Spleen (tissue), 7 donors: ENCODE data around the gene PRSS56.

Experiments used
- CTCF ChIP-seq, 11 experiments: fragments of 200-600 bp in 7 of 11; fragments of 450-650 bp in 4 of 11; sonication (generic) in 4 of 11; IDR thresholded peaks in 8 of 11; conservative IDR thresholded peaks in 3 of 11; 1 replicate in 7 of 11; 2 replicates in 4 of 11; pipeline versions ENCODE4 v1.4.0 to v1.8.0; 2016 to 2021; ENCODE audit warnings: antibody characterized with exemption in 11 of 11, inconsistent platforms in 4 of 11, mild to moderate bottlenecking in 1 of 11
- POLR2A ChIP-seq, 3 donors: fragments of 450-650 bp; IDR thresholded peaks; one replicate each; pipeline ENCODE4 v1.5.1; 2017; ENCODE audit warnings: antibody characterized with exemption in 3 of 3, mild to moderate bottlenecking in 1 of 3
- POLR2AphosphoS5 ChIP-seq, 3 donors: sonication (generic); formaldehyde crosslinking; IDR thresholded peaks; one replicate each; pipeline ENCODE4 v1.5.1; 2017; ENCODE audit warnings: antibody characterized with exemption in 3 of 3
- donor health status: DM: no; HTN: no; CAD: no; lungs with moderate emphysema.
- donor health status: DM: no; HTN: no; CAD: no.
- donor health status: DM: no; HTN: no; CAD: no.

DNA sequence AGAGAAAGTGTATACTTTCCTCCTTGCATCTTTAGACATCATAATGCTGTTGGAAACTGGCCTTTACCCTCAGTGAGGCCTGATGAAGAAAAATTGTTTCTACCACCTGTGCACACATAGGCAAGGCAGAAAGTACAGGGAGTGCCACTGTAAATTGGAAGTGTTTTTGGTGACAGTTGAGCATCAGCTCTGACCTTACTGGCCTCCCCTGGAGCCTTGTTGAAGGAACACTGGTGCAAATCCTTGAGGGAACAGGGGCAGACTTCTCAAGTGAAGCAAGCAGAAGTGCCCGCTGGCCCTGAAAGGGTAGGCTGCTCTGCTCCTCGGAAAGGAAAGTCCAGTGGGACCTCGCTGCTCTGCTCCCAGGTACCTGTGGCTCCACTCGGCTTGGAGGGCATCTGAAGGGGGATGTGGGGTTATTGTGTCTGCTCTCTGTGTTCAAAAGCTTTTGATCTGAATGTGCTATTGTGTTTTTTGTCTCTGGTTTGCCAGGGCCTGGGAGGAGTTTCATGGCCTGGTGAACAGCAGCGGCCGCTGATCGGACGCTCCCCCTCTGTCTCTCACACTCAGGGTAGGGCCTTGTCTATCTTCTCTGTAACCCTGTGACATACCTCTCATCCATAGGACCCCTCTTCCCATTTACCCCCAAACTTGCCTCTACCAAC, 53.7 kb downstream of the PRSS56 start:
- no peak for TF ChIP-seq POLR2A (IDR thresholded peaks at IDR 0.05)
- no peak for TF ChIP-seq CTCF (IDR thresholded peaks at IDR 0.05 in 8 of 11, conservative IDR thresholded peaks at IDR 0.05 in 3 of 11)
- no peak for TF ChIP-seq POLR2AphosphoS5 (IDR thresholded peaks at IDR 0.05)
